HG03060 (cell line): ENCODE measurements around the gene CENPA.

Experiments used
- ATAC-seq: cut with Tn5 transposase; IDR thresholded peaks from one replicate; pipeline ENCODE4 v1.9.1; 2021; ENCODE audit warnings: low read depth, moderate number of reproducible peaks; ENCODE audit not compliant: unreplicated experiment

The CENPA gene

DNA sequence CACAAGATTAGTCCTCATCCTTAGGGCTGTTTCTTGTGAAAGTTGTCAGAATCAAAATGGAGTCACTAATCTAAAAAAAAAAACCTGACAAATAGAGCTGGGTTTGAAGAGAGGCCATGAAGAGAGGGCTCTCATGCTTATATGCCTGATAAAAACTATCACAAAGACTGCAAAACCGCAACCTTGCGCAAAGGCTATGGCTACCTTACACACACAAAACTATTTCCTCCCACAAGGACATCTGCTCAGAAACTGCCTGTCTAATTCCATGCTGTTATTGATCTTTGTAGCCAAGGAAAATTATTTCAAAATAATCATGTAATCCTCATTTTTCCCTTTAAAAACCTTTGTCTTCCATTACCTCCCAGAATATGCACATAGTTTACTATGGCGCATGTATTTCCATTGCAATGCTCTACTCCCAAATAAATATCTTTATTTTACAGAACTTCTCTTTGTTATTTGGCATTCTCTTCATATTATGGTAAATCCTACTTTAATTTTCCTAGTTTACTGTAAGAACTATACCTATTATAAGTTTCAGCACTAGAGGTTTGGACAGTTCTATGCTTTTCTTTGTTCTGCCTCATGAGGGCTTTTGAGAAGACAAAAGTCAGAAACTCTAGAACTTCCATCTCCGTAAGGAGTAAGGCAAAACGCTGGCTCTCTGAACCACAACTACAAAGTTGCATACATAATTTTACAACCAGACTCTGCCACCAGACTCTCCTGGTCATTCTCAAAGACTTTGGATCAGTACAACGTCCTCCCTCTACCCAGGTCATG is 52.5 kb downstream of the CENPA start:
- no peak for ATAC-seq

DNA sequence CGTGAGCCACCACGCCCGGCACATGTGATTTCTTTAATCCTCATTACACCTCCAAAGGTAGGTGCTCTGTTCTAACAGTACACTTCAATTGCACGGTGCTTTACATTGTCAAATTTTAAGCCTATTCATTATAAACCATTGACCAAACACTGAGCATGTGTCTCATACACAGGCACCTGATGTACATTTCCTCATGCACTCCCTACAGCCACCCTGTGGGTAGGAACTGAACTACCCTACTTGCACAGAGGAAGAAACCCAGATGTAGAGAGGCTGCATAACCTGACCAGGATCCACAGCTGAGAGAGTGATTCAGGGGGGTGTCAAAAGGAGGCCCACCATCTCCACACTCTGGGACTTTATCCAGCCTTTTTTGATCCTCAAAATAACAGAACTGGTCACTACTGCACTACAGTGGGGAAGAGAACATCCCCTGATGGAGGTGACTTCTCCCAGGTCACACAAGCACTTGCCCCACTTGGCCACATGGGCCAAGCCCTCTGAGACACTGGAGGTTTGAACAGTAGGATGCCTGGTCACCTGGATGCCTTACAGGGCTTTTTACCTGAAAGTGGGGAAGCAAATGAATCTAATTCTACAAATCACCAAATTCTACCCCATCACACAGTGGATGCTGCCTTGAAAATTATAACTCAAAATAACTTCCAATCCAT is 55.2 kb downstream of the CENPA start:
- ATAC-seq = no peak

DNA sequence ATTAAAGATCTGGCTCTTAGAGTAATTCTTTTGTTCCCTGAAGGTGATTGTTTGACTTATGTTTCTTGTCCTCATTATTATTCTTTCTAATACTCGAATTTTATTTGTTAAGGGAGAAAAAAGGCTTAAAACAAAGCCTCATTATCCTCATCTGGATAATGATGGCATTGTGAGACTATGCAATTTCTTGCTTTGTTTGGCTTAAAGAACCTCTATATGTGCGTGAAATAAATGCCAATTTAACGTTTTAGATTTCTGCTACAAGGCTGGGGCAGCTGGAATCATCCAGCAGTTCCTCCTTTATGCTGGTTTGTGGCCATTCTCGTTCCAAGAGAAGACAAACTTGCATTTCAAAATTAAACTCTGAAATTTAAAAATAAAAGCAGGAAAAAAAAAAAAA is 57.2 kb downstream of the CENPA start:
- ATAC-seq = no peak
